GDM1 (cell line): ENCODE results near the gene WIPI1.
A peak's percentile ranks its signal among the peaks of the same experiment; 100 is the strongest.

Source experiments
- DNase-seq: peaks from one replicate; lab custom pipeline; 2025; lab: John Stamatoyannopoulos, UW

Gene WIPI1

DNA sequence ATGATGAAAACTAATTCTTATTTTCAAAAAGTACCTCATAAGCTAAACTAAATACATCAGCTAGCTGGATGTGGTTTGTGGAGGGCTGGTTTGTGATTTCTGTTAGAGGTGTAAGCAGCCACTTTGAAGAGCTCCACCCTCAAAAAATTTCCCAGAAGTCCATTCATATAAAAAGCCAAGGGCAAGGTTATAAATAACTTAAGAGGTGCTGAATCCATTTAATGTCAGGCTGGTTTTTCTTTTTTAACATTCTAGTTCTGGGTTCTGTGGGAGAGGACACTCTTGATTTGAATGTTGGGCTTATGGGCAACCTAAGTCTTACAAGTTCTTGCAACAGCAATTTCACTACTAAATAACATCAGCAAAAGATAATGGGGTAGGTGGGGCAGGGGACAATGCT, 3.4 kb upstream of the WIPI1 start:
- DNase-seq, result no peak

DNA sequence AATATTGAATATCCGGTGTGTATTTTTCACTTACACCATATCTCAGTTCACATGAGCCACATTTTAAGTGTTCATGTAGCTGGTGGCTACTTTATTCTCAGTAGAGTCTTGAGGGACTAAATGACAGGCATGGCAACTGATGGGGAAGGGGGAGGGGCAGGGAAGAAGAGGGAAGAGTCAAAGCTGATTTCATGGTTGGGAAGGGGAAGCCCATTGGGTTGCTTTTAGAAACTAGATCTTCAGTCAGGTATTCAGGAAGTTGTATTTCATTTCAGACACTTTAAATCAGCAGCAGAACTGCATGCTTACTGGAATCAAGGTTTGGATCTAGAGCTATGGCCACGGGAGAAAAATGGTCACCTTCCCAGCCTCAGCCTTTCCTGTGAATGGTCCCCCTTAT, 2.9 kb upstream of the WIPI1 start:
- DNase-seq, result no peak

DNA sequence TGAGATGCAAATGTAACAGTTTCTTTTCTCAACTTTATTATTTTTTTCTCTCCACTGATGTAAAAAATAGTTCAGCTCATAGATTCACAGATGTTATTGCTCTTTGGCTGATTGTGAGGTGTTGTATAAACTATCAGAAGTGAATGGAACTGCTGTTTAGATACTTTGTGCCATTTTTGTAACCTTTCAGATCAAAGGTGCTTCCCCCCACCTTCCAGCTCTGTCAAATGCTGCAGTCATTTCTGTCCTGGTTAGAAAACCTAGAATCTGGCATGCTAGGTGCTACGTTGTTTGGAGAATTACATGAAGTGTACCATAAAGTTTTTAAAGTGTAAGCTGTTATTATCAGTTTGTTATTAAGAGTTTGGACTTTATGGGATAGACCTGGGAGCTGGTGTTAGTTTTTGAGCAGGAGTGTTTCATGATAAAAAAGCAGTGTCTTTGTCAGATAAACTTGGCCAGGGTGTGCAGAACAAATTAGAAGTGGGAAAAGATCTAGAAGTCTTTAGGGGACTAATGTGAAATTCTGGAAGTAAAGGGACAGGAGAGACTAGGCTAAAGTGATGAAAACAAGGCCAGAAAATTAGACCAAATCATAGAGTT, 1.8 kb upstream of the WIPI1 start:
- DNase-seq, result no peak

DNA sequence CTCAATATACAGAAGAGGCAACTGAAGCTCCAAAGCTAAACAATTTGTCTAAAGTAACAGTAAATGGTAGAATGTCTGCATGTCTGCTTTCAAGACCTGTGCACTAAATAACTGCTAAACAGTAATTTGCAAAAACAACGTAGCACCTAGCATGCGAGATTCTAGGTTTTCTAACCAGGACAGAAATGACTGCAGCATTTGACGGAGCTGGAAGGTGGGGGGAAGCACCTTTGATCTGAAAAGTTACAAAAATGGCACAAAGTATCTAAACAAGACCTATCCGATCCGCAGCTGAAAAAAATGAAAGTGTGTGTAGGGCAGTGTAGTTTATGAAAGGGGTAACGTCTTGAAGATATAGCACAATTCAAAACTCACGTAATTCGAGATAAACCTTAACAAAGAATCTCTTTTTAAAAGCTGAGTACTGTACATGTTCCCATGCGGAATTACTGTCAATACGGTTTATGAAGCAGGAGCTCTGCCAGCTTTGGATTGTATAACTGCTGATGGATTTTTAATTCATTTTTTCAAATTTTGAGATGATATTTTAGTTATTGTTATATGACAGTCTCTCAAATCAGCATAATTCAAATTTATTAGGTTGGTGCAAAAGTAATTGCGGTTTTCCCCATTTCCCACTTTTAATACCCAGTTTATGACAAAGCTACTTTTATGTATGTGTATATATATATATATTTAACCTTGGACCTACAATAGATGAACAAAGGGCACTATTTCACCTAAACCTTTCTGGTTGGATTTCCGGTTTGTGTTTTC, 1.2 kb upstream of the WIPI1 start:
- DNase-seq, result no peak

DNA sequence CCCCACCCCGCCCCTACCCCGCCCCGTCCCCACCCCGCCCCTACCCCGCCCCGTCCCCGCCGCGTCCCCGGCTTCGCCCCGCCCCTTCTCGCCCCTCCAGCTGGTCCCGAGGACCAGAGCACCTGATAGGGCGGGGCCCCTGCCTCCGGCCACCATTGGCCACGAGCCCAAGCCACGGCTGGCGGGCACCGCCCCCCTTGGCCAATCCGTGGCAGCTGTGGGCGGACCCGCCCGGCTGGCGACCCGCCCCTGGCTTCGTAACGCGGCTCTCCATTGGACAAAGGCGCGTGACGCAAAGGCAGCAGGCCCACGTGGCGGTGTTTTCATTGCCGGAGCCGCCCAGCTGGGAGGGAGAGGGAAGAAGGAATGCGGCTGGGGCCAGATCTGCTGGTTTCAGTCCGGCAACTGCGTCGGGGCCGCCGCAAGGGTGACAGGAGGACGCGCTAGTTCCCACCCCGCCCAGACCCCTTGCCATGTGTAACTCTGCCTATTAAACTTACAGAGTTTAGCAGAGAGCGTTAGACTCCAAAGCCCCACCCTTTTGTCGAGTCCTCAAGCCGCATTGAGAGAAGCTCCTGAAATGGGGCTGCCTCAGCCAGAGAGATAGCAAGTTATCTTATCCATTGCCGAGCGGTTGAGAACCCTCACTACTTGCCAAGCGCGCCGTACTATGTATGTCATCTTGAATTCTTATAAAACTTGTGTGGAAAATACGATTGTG, 403 bp upstream of the WIPI1 start:
- peak; percentile 98 for DNase-seq

DNA sequence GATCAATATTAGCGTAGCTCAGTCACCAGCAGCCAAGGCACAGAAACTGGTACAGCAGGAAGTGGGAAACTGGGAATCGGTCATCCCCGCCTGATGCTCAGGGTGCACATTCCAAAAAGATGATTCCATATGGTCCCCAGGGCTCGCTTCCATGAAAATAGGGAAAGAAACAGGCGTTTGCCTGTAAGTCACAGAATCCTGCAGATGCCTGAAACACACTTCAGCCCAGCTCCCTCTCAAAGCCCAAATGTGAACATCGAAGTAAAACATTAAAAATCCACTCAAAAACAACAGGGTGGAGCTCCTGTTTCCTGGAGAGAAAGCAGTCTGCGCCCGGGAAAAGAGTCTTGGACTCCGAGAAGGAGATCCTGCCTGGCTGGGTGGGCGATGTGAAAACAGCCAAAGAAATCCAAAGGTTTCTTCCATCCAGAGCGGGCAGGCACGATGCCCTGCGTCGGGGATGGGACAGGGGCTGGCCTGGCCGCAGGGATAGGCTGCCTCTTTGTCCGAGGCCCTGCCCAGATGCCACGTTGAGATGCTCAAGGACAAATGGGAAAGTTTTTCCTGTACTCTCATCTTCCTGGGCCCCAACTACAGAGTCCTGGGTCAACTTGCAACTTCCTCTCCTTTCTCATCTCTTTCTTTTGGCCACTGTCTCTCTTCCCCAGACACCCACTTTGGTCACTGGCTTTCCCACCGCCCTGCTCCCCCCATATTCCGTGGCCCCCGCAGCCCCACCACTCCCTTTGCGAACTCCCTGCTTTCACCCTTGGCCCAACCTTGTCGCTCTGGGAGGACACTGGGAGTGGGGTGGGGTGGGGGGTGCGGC, 743 bp downstream of the WIPI1 start:
- no peak for DNase-seq

DNA sequence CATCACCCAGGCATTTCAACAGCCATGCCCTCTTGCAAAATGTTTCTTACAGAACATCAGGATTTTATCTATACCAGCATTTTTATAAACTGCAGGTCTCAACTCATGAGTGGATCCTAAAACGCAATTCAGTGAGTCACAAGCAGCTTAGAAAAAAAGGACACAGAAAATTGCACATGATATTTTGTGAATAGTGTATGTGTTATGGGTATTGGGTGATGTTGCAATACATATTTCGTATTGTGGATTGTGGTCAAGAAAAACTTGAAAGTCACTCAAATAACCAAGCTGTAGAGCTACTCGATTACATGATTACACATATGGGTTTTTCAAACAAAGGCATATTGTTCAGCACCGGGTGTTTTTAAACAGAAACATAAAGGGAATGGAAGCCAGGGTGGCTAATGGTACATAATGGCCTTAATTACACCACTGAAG, 1.4 kb downstream of the WIPI1 start:
- DNase-seq, result no peak

DNA sequence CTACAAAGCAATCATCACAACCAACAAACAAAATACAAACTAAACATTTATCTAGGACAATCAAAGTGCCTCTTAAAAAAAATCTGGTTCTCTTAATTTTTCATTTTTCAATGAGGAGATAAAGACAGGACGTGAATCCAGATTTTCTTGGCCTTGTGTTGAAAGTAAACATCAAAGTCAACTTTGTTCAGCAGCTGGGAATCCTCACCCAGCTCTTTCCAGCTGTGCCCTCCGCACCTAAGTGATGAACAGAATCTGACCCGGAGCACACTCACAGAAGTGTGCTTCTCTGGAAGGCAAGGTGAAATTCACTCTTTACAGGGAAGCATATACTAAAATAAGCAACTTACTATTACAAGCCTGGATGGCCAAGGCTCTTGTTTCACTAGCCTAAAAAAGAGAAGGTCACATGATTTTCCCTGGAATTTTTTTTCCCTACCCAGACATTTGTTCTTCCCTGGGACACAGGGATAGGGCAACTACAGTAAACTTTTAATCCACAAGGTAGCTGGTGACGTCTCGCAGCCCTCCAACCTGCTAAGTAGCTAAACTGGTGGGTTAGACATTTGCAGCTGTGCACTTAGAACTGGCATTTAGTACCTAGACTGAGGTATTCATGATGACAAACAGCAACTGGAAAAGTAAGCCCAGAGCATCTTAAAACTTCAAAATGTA, 3.2 kb downstream of the WIPI1 start:
- DNase-seq, result no peak

DNA sequence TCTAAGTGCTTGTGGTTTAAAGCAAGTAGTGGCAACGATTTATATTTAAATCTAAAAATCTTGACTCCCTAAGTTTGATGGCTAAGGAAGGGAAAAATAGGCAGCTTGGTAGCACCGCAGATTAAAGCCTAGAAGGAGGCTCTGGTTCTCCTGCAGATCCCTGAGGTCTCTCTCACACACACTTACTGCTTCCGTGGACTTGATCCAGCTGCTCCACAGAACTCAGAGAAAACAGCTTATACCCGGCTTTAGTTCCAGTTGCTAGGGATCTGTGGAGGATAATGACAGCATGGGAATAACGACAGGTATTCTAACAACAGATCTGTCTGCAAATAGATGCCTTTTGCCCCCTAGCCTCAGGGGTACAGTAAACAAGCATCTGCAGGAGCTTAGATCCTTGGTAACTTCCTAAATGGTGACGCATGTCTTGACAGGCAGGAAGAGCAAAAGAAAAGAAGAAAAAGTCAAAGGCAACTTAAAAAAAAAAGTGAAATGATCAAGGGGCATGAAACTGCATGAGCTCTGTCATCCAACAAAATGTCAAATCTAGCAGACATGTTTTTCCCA, 4.5 kb downstream of the WIPI1 start:
- no peak for DNase-seq

DNA sequence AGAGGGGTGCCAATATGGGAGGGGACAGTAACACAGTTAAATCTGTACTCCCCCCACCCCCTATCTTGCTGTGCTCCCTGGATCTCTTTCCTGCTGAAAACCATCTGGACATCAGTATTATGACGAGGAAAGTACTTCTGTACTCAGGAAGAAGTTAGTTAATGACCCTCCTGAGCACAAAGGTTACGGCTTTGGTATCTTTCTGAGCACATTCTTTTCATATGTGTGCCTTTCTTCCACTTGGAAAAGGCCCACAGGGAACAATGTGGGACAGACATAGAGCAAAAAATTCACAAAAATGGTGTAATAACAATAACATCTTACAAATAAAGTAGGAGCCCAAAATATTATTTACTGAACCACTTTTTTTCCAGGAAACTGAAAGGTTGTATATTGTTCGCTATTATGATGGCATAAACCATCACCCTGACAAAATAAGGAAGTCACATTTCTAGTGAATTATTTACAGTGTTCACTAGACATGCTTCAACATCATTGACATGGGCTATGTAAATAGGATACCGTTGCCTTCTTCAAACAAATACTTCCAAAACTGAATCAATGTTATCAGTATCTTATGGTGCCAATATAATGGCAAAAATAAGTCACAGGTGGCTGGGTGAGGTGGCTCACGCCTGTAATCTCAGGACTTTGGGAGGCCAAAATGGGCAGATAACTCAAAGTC, 5.5 kb downstream of the WIPI1 start:
- no peak for DNase-seq

DNA sequence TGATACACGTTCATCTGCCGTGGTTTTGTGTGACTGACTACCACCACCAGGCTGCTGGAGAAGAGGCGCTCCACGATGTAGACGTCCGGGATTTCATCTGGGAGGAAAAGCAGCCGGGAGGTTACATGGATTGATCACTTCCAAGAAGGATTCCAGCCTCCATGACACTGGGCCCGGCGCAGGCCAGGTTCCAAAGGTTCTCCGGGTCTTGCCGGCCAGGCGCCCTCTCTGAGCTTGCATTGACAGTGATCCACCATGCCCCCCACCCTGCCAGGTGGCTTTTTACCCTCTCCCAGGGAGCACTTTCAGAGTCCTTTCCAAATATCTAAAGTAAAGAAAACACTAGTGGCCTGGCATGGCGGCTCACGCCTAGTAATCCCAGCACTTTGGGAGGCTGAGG, 6.5 kb downstream of the WIPI1 start:
- no peak for DNase-seq

DNA sequence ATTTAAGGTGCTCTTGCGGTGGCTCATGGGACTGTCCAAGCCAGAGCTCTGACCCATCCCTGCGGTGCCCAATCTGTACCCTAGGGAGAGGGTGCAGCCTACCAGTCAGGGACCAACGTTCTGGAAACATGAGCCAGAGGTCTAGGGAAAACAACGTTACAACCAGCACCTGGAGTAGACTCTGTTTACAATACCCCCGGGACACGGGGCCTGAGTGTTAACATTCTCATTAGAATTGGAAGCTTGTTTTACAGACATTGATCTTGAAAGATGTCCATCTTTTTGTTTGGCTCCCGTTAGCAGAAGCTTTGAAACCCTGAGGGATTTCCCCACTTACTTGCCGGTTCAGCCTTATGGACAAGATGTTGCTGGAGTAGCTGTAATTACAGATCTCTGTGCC, 6.9 kb downstream of the WIPI1 start:
- DNase-seq, result no peak

DNA sequence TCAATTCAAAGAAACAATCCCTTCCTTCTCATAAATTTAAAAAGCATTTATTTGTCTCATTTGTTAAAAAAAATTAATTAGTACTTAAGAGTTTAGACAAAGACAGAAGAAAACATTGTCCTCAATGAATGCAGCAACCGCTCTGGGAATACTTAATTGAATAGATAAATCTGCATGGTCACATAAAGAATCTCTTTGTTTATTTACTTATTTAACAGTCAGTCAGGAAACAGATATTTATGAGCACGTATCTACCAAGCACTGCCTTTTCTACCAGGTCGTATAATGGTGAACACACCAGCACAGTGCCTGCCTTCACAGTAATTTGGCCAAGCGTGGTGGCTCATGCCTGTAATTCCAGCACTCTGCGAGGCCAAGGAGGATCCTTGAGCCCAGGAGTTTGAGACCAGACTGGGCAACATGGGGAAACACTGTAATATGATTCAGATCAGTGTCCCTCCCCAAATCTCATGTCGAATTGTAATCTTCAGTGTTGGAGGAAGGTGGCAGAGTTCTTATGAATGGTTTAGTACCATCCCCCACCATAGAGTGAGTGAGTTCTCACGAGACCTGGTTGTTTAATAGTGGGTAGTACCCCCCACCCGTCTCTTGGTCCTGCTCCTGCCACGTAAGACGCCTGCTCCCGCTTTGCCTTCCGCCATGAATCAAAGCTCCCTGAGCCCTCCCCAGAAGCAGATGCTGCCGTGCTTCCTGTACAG, 8.1 kb downstream of the WIPI1 start:
- no peak for DNase-seq

DNA sequence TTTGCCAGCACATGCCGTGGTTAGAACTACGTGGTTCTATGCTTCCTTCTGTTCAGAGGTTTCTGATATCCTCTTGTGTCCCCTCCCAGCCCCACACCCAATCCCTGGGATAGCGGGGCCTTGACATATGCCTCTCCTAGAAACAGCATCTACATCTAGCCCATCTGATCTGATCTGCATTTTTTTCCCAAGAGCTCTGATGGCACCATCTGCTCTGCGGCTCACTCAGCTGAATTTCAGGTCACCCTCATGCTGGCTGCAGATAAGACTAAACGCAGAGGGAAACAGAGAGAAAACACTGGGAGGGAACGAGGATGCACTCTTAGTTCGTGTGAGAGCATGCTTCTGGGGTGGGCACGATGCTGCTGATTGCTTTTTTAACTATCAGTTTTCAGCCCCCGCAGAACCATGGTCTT, 10.7 kb downstream of the WIPI1 start:
- no peak for DNase-seq

DNA sequence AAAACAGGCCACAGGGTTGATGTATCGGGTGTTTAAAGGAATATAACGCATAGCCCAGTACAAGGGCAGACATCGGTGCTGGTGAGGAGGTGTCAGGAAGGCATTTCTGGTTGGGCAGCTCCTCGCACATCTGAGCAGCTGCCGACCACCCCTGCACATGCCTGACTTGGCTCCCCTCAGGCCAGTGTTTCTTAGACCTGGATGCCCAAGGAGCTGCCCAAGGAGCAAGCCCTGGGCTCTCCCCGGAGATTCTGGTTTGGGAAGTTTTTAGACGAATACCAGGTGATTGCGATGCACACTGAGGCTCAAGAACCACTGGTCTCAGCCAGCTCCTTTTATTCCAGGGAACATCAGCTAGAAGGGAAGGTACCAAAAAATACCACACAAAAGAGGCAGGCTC, 11.6 kb downstream of the WIPI1 start:
- no peak for DNase-seq

DNA sequence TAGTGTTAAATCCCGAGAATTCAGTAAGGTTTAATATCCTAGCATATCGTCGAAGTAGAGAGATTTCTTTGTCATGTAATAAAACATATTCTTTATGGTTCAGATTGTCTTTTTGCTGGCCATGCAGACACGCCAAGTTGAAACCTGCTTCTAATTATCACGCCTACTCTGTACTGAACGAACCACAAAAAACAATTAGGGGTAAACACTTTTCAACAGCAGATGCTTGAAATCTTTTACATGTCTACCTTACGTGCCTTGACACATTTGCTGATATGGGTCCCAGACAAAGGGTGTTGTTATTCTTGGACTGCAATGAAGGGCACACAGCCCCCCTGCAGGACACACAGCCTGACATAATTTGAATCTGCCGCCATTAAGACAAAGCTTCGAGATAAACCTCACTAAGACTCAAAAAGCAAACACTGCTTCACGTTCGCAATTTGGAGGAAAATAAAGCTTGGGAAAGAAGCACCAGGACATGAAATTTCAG, 13.3 kb downstream of the WIPI1 start:
- no peak for DNase-seq

DNA sequence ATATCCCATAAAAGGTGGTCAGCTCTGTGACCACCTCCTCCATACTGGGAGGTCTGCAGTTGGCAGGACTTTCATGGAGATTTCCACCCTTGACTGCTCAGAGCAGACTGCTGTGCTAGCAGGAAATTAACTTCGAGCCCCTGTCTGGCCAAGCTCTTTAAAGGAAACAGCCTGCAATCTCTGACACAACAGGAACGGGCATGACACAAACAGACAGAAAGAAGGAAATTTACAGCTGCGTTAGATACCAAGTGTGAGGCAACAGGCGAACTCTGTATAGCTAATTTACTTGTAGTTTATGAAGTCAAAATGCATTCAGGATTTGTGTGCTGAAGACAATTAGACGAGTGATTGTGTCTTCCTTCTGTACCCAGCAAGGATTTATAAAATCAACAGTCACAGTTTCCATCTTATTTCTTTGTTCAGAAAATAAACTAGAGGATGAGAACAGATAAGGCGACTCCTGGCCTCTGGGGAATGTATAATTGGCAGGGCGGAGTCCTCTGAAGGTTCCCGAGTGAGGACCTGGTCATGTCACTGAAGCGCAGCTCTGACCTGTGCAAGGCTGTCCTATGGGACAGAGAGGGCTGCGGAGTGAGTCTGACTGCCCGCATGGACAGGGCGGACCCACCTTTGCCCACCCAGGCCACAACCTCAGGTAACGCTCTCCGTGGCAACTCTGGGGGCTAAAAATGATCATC, 16.1 kb downstream of the WIPI1 start:
- peak; percentile 25 for DNase-seq

DNA sequence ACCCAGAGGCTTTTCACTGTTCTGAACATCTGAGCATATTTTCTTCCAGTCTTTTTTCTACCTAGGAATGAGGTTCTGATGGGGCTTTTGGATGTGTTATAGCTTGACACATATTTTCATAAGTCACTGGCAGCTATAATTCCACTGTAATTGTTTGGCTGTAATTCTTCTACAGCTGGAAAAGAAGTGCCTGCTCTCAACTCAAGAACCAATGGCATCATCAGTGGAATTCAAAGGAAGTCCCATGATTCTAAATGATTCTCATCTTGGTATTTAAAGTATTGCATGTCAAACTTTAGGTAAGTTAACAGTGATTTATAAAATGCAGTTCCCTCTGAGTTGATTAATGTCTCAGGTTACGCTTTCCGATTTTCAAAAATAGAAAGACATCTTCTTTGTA, 16.8 kb downstream of the WIPI1 start:
- DNase-seq, result no peak

DNA sequence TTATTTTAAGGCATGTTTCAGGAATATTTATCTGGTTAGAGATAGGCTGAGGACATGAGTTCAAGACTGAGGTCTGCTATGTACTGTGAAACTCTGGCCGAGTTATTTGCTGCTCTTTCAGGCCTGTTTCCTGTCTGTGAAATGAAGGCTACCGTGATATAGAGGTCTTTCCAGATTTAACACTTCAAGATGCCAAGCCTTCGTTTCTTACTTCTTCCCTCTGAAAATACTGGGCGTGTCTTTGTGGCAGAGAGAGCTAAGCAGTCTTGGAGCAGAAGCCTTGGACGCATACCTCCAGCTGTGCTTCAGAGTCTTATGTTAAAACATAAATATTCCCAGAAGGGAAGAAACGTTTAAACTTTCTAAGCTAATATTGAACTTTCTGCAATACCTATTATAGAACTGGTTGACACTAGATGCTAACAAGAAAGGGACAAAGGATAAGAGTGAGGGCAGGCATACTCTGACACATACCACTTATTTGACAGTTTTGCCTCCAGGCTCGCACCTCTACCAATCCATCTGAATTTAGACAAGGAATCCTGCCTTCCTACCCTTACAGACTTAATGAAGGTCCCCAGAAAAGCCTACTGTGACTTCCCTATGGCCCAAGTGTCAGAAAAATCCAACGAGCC, 17.5 kb downstream of the WIPI1 start:
- DNase-seq, result no peak
